NB4 (cell line): Measurements from ENCODE around the gene CHST11.

ENCODE experiments used
- MYC ChIP-seq: IDR thresholded peaks from 2 replicates; pipeline ENCODE4 v1.6.1; 2011; ENCODE audit warnings: low read depth, low read length
- POLR2A ChIP-seq: IDR thresholded peaks from 2 replicates; pipeline ENCODE4 v1.6.1; 2011; ENCODE audit warnings: mild to moderate bottlenecking; ENCODE audit not compliant: insufficient read length; ENCODE audit errors: extremely low read depth
- TF ChIP-seq, protein P1 (sequence below): IDR thresholded peaks from one replicate; pipeline ENCODE4 v1.5.1; 2012; ENCODE audit warnings: low read depth, low read length
- TF ChIP-seq, protein P2 (sequence below): IDR thresholded peaks from 2 replicates; pipeline ENCODE4 v1.6.1; 2011; ENCODE audit warnings: low read depth, low read length

DNA sequence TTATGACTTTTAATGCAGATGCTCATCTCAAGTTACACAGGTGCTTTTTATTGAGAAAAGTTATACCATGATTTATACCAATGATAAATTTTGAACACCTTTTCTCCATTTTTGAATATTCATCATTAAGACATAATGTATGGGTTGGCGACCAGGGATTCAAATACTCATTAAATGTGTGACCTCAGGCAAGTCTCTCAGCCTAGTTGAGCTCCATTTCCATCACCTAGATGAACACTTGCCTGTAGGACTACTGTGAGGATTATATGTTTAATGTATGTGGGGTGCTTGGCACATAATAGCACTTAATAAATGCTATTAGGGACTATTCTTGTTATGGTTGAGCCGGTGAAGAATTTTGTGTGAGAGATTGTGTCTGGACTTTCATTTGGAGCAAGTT lies 228.6 kb downstream of the CHST11 start:
- TF ChIP-seq POLR2A (no peak), MYC (no peak)
- TF ChIP-seq, protein P1, sequence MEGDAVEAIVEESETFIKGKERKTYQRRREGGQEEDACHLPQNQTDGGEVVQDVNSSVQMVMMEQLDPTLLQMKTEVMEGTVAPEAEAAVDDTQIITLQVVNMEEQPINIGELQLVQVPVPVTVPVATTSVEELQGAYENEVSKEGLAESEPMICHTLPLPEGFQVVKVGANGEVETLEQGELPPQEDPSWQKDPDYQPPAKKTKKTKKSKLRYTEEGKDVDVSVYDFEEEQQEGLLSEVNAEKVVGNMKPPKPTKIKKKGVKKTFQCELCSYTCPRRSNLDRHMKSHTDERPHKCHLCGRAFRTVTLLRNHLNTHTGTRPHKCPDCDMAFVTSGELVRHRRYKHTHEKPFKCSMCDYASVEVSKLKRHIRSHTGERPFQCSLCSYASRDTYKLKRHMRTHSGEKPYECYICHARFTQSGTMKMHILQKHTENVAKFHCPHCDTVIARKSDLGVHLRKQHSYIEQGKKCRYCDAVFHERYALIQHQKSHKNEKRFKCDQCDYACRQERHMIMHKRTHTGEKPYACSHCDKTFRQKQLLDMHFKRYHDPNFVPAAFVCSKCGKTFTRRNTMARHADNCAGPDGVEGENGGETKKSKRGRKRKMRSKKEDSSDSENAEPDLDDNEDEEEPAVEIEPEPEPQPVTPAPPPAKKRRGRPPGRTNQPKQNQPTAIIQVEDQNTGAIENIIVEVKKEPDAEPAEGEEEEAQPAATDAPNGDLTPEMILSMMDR, result no peak
- TF ChIP-seq, protein P2, sequence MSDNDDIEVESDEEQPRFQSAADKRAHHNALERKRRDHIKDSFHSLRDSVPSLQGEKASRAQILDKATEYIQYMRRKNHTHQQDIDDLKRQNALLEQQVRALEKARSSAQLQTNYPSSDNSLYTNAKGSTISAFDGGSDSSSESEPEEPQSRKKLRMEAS, result no peak
